ENCODE data around the gene GABBR2.
"Not testable (repeated sequence)": the region's sequence is repeated elsewhere in the genome, so short reads cannot be mapped to it uniquely, and the experiment has no call there.

GRCh38 chr9:98508217-98508919, 200.4 kb downstream of the GABBR2 start:
- TF ChIP-seq CTCF (conservative IDR thresholded peaks at IDR 0.05; ENCODE audit: low read depth, low read length); EZH2 (IDR thresholded peaks at IDR 0.05; ENCODE audit: borderline replicate concordance, low read depth, low read length, poor library complexity, severe bottlenecking): not testable (repeated sequence)

Measured in A673 (cell line).